GM21381 (cell line): ENCODE measurements around the gene SLC45A1.

Source experiments
- ATAC-seq: cut with Tn5 transposase; IDR thresholded peaks from one replicate; pipeline ENCODE4 v1.9.1; 2021; ENCODE audit warnings: mild to moderate bottlenecking, moderate library complexity; ENCODE audit not compliant: unreplicated experiment

The SLC45A1 gene

DNA sequence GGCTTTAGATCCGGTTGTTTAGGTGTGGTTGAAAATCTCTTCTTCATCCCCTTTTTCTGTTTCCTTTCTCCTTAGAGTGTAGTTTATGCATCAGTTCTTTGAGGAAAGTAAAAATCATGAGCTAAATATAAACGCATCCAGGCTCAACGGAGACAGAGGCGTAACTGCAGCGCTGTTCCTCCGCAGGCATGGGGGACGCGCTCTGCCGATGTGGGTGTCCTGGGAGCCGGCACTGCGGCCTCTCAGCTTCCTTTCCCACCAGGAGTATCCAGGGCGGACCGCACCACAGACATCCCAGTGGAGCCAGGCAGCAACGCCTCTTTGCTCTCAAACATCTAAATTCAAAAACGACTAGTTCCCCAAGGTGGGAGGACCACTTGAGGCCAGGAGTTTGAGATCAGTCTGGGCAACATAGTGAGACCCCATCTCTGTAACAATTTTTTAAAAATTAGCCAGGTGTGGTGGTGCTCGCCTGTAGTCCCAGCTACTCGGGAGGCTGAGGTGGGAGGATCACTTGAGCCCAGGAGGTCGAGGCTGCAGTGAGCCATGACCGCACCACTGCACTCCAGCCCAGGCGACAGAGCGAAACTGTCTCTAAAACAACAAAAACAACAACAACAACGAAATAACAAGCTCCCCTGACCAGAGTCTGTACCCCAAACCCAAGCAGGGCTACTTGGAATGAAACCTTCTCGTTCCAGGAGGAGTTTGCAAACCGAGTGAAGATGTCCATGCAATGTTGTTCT, 16.4 kb downstream of the SLC45A1 start:
- no peak for ATAC-seq

DNA sequence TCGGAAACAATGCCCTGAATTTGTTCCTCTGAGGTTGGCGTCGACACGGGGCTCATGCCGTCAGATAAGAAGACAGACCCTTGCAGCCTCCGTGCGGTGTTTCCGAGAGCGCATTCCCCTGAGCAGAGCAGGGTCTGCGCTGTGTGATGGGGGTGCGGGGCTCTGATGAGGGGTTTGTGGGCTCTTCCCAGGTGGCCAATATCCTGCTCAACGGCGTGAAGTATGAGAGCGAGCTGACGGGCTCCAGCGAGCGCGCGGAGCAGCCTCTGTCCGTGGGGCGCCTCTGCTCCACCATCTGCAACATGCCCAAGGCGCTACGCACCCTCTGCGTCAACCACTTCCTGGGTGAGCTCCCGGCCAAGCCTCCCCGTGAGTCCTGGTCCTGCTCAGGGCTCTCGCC, 17.3 kb downstream of the SLC45A1 start:
- ATAC-seq: no peak

DNA sequence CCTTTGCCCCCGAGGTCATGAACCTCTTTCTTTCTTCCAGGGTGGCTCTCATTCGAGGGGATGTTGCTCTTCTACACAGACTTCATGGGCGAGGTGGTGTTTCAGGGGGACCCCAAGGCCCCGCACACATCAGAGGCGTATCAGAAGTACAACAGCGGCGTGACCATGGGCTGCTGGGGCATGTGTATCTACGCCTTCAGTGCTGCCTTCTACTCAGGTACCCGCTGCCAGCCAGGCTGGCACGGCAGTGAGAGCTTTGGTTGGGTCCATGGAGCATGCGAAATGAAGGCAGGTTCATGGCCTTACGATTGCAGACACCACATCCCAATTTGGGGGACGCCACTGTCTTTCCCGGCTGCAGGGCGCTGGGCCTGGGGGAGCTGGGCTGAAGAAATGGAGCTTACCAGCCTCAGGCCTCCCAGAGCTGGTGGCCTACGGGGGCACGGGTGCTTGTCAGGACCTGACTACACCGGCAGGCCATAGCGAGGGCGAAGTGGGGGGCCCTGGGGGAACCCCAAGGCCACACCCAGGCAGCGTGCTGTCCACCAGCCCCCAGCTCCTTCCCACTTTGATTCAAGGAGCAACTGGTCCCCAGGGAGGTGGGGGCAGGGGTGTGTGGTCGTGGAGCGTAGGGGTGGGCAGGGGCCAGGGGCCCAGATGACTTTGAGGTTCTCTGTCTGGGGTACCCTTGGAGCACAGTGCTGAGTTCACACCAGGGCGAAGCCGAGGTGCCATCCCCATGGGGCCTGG, 20.0 kb downstream of the SLC45A1 start:
- ATAC-seq: no peak

DNA sequence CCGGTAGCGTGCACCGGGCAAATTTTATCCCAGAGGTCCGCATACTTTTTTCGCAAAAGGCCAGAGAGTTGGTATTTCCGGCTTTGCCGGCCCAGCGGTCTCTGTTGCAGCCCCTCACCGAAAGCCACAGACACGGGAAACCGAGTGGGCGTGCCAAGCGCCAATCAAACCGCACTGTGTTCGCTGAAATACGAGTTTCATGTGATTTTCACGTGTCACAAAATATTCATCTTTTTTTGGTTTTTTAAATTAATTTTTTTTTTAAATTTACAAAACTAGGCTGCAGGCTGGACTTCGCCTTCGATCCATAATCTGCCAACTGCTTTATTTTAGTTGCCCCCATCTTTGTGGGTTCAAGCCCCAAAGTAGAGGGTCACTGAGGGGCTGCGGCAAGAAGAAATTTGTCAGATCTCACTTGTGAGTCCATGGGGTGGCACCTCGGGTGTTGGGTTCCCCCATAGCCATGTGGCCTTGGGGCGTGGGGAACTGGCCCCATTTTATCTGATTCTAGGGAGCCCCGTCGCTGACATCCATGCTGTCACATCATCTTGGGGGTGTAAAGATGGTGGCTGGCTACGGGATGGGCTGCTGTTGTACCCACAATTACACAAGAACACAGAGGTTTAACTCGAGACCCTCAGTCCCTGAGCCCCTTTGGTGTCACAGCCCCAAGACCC, 20.8 kb downstream of the SLC45A1 start:
- ATAC-seq: no peak

DNA sequence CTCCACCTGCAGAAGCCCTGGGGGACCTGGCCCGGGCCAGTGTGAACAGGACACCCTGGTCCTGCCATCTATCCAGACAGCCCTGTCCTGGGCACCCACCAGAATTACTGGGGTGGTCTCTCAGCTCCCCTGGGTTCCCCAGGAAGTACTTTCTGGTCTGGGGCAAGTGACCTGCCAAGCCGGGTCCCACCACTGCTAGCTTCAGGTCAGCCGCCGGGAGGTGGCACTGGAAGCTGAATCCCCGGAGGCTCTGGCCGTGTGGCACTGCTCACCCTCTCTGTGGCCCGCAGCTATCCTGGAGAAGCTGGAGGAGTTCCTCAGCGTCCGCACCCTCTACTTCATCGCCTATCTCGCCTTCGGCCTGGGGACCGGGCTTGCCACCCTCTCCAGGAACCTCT, 21.3 kb downstream of the SLC45A1 start:
- no peak for ATAC-seq

DNA sequence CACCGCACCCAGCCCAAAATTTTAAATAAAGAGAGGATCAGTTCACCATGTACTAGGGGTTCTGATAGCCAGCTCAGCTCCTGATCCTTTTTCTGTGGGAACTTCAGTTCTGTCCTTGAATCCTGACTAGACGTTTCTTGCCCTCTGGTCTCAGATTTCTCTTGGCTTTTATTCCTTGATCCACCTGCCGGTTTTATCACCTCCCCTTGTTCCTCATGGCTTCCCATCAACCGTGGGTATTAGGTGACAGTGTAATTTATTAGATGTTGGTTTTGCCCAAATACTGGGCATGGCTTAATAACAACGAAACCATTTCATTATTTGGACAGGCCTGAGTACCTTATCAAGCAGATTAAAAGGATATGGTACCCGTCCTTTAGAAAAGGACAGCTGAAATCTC, 22.5 kb downstream of the SLC45A1 start:
- no peak for ATAC-seq

DNA sequence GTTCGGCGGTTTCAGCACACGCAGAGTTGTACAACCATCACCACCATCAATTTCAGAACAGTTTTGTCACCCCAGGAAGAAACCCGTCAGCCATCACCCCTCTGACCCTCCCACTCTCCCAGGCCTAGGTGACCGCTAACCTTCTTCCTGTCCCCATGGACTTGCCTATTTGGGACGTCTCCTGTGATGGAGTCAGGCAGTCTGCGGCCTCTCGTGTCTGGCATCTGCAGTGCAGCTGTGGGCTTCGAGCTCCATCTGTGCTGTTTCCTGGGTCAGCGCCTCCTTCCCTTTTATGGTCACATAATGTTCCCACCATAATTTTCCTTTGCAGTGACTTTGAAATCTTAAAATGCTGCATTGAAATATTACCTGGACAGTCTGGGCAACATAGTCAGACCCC, 24.4 kb downstream of the SLC45A1 start:
- ATAC-seq: no peak

DNA sequence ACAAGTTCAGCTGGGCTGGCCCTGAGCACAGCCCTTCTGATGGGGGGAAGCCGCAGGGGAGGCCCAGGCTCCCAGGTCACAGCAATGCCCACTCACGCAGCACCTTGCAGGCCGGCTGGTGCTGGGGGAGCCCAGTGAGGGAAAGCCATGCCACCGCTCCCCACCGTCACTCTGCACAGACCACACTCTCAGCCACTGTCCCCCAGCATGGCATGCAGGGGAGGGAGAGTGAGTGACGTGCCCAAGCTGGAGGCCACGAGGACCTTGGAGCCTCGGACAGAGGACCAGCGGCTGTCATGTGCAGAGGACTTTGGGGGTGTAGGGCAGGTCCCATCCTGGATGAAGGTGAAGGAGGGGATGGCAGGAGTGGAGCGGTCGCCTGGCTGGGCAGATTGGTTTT, 25.1 kb downstream of the SLC45A1 start:
- ATAC-seq: no peak

DNA sequence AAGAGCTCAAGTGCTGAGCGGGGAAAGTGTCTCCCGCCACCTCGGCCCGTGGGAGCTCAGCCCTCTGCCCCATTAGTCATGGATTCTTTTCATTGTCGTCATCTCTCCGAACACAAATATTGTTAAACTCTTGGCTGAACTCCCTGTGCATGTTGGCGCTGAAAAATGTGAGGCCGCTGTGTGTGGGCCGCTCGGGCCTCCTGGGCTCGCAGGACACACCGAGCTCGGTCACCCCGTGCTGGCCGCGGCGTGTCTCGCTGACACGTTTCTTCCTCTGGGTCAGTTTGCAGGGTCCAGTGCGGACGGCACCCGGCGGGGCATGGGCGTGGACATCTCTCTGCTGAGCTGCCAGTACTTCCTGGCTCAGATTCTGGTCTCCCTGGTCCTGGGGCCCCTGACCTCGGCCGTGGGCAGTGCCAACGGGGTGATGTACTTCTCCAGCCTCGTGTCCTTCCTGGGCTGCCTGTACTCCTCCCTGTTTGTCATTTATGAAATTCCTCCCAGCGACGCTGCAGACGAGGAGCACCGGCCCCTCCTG, 25.6 kb downstream of the SLC45A1 start:
- no peak for ATAC-seq

DNA sequence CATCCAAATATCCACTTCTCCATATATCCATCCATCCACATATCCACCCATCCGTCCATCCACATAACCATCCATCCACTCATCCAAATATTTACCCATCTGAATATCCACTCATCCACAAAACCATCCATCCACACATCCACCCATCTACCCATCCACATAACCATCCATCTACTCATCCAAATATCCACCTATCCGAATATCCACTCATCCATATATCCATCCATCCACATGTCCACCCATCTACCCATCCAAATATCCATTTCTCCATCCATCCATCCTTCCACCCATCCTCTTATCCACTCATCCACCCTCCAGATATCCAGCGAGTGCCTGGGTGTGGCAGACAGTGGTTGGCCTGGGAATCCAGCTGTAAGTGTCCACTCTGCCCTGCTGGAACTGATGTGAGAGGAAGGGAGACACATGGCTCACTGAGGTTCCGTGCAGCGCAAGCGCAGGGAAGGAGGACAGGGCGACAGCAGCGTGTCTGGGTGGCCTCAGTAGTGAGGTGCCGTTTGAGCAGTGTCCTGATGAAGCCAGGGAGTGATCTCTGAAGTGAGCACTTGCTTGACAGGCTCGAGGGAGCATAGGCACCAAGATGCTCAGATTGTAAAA, 27.1 kb downstream of the SLC45A1 start:
- ATAC-seq: no peak

DNA sequence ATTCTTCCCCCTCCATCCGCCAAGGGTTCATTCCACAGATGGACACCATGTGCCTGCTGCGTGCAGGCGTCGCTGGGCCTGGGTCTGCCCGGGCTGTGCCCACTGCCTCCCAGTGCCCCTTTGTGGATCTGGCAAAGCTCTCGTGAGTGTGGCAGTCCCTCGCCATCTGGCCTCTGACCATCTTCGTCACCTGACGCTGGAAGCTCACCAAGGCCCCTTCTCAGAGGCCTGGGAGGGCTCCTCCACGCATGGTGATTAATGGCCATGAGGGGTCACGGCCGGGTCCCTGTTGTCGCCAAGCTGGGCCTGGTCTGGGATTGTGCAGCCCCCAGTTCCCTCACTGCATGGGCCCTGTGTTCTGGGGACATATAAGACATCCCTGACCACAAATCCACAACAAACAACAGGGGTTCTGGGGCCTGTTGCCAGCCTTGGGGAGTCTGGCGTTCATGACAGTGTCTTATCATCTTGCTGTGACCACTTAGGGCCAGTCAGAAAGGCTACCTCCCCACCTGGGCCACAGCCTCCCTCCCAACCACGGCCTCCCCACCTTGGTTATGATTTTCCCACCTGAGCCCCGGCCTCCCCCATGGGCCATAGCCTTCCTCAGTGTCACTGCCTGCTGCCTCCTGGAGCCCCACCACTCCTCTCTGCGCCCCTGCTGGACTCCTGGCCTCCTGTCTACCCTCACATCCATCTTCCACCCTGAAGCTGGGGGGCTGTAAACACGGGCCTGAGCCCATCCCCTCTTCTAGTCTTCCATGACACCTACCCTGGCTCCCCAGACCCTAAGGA, 27.9 kb downstream of the SLC45A1 start:
- ATAC-seq: no peak

DNA sequence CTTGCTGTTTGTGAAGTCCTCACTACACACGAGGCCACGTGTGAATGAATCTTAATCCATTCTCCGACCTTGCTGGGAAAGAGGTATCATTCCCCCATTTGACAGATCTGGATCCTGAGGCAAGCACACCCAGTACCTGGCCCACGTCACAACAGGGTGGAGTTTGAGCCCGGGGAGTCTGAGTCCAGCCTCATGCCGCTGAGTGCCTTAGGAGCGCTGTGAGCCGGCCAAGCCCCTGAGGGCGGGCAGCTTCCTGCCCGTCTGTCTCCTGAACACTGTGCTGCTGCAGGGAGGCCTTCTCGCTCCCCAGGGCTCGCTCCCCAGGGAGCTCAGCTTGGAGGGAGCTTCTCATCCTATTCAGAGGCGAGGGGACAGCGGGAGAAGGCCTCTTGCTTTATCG, 29.7 kb downstream of the SLC45A1 start:
- ATAC-seq: no peak

DNA sequence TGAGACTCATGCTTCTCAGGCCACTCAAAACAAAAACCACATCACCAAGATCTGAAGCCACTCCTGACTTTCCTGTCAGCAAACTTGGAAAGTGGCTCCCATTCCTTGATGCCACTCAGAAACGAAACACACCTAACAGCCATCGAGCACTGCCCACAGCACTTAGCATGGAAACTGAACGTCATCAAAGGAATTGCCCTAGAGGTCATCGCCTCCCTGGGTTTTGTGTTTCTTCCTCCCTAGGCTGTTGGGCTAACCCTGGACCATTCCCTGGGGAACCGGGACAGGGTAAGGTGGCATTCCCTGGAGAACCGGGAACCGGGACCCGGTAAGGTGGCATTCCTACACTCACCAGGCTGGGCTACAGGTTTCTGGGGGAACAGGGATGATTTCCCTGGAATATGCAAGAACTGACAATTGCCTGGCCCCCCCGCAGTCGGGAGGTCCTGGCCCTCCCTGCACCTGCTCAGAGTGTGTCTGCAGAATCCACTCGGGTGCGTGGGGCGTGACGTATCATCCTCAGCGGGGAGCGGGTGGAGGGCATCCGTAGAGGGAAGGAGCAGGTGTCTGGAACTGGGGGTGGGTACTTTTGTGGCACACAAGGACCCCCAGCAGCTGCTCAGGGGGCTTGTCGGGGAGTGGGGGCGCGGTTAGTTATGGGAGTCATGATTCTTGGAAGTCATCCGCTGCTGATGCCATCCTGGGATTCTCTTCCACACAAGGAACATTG, 30.3 kb downstream of the SLC45A1 start:
- no peak for ATAC-seq

DNA sequence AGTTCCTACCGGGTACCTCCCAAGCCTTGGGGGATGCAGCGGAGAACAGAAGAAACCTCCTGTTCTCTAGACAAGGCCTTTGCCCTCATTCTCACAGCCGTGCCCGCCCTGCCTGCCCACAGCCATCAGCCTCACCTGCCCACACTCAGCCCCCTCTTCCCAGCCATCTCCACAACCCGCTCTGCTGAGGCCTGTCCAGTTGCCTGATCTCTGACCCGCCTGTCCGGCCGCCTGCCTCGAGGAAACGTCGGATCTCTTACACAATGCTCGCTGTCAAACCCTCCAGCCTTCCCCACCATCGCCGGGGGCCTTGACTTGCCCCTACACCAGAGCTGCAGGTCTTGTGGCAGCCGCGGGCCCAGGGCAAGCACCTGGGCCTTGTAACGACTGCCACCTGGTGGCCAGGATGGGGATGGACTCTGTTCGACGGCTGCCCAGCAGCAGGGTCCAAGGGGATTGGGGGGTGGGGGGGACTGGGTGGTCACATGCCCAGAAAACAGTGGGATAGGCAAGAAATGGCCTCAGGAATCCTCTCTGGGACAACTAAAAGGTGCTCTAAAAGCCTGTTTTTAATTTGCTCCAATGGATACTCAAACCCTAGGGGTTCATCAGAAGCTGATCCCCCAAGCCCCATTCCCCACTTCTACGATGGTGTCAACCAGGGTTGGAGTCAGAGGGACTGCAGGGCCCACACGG, 31.0 kb downstream of the SLC45A1 start:
- ATAC-seq: no peak

DNA sequence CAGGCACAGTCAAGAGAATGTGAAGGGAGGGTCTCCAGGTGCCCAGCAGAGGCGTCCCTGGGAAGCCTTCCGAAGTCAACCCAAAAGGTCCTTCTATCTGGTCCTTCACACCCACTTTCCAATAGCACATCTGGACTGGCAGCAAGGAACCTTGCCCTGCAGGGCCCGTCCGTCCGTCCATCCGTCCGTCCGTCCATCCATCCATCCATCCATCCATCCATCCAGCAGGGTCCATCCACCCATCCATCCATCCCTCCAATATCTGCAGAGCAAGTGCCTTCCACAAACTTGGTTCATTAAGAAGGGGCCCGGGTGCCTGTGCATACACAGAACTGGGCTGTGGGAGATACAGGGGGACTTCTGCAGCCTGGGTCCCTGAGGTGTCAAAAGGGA, 31.6 kb downstream of the SLC45A1 start:
- ATAC-seq: no peak

DNA sequence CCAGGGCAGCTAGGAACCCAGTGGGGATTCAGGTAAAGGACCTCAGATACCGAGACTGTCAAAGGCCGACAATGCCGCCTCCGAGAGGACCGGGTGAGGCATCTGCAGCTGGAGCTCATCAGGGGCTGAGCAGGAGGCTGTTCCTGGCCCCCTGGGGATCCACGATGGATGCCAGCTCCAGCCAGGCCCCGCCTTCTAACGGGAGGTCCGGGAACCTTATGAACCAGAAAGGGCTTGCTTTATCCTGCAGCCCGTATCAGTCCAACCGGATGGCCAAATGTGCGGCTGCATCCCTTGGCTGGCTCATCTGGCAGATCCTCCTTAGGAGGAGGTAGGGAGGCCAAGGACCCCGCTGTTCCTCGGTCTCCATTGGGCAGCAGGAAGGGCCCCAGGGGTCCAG, 32.0 kb downstream of the SLC45A1 start:
- no peak for ATAC-seq

DNA sequence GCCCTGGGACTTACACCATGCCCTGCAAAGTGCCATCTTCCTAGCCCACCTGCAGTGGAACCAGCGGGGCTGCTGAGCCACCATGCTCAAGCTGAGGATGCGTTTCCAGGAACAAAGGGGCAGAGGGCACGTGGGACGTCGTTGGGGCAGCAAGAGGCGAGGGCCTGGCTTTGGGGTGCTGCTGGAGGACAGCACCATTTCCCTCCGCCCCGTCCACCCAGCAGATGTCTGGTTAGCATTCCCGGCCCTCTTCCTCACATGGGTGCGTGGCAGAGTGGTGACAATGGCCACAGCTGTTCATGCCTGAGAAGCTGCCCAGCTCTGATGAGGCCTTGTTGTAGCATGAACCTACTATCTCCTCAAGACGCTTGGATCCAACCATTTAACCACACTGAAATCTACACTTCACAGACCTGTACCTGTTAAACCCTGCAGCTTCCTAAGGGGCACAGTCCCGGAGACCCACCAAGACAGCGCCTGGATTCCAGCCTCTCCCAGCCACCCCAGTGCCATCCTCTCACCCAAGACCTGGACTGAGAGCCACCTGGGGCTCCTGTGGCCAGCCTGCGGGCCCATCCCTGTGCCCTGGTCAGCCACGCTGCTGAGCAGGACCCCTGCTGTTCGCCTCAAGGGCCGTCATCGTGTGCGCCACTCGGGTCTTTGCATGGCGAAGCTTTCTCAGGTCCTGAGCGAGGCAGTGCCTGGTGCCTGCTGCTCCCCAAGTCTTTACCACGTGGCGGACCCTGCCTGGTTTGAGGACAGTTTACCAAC, 33.2 kb downstream of the SLC45A1 start:
- no peak for ATAC-seq

DNA sequence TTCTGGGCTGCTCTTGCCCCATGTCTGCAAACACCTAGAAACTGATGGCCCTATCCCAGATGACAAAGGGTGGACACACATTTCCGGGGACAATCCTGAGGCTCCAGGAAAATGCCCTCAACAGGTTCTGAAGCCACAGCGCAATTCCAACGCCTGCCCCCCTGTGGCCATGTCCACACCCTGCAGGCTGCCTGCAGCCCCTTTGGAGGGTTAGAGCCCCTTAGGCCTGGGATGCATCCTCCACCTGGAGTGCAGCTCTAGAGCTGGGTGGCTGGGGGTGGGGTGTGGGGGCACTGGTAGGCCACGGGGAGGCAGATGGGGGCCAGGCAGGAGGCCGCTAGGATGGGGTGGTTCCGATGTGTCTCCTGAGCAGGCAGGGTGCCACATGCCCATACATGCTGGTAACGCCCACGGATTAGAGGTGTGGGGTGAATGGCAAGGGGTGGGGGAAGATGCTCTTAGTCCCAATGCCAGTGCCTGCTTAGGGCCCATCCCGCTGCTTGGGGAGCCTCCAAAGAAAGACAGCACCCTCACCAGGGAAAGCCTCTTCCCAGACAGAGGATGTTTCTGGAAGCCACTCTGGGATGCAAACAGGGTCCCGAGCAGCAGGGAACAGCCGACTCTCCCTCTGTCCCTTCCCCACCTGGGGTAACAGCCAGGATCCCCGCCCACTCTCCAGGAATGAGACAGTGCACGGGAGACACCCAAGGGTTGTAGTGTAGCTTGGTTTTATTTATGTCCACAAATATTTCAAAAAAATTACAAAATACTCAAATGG, 34.0 kb downstream of the SLC45A1 start:
- no peak for ATAC-seq
